ENCODE measurements around the gene KCNA3. TPM values are rescaled to one million over a fixed set of nuclear protein-coding genes. Genes with fewer than 3 reads are reported as not detected.

KCNA3 gene
- polyA plus RNA-seq, 4 donors = 0.14 to 0.17 (median 0.15) TPM

Other genes with a start within 250 kb of the KCNA3 start
- under 1 TPM; 0.13 to 0.96 (median 0.41) TPM for gene PROK1, start 223.8 kb downstream of the KCNA3 start, polyA plus RNA-seq (ENCODE audit: insufficient read length in 4 of 4)
- gene KCNA10, start 155.8 kb downstream of the KCNA3 start, polyA plus RNA-seq (ENCODE audit: insufficient read length in 4 of 4) = not detected
- gene KCNA2, start 68.6 kb downstream of the KCNA3 start, polyA plus RNA-seq (ENCODE audit: insufficient read length in 4 of 4) = under 1 TPM; 0.34 to 0.46 (median 0.40) TPM
- gene CD53, start 198.2 kb upstream of the KCNA3 start, polyA plus RNA-seq (ENCODE audit: insufficient read length in 4 of 4) = 1 to 10 TPM; 3.4 to 7.8 (median 7.2) TPM